PC-3 (cell line): ENCODE data around the gene L3MBTL4. TPM values are rescaled to one million over a fixed set of nuclear protein-coding genes. Genes with fewer than 3 reads are reported as not detected.

ENCODE experiments used
- ATAC-seq: fragments of 200-7000 bp; cut with Tn5 transposase; 2 replicates; pipeline ENCODE4 v1.9.1; 2020; ENCODE audit warnings: mild to moderate bottlenecking, moderate library complexity
- BruUV-seq: library from RNA; stranded (reverse); fragments of 400-500 nt; replicated peaks from 2 replicates; lab custom pipeline; 2021; lab: Mats Ljungman, UMichigan
- CTCF ChIA-PET: fragments of 300-600 bp; sonication (Branson Sonifier 250); formaldehyde crosslinking; loops from one replicate; lab custom pipeline; 2022; ENCODE audit warnings: antibody characterized with exemption; lab: Charles Lee
- POLR2A ChIA-PET: fragments of 300-600 bp; sonication (Branson Sonifier 250); formaldehyde crosslinking; loops from one replicate; lab custom pipeline; 2022; ENCODE audit warnings: antibody characterized with exemption; ENCODE audit not compliant: unreplicated experiment; lab: Charles Lee
- DNase-seq: peaks from one replicate; pipeline ENCODE4 v3.0.0-alpha.2; 2015
- H2AFZ ChIP-seq: fragments of 300-600 bp; sonication (generic); 2 replicates; pipeline ENCODE4 v1.6.0; 2016; ENCODE audit warnings: antibody characterized with exemption, low read length
- H3F3A ChIP-seq: fragments of 300-600 bp; sonication (generic); one replicate; pipeline ENCODE4 v1.6.0; 2017; ENCODE audit warnings: antibody characterized with exemption, low read length, control low read depth, mild to moderate bottlenecking; ENCODE audit not compliant: unreplicated experiment
- H3K27ac ChIP-seq: fragments of 300-600 bp; sonication (generic); 2 replicates; pipeline ENCODE4 v1.5.1; 2016; ENCODE audit warnings: mild to moderate bottlenecking, low read length
- H3K27me3 ChIP-seq: fragments of 300-600 bp; sonication (generic); 2 replicates; pipeline ENCODE4 v1.6.1; 2016; ENCODE audit warnings: low read length, mixed read lengths
- H3K36me3 ChIP-seq: fragments of 300-600 bp; sonication (generic); 2 replicates; pipeline ENCODE4 v1.6.1; 2016; ENCODE audit warnings: low read depth, mixed run types, low read length, mixed read lengths
- H3K4me1 ChIP-seq: fragments of 300-600 bp; sonication (generic); 2 replicates; pipeline ENCODE4 v1.5.1; 2016; ENCODE audit warnings: low read length; ENCODE audit not compliant: insufficient read depth
- H3K4me2 ChIP-seq: fragments of 300-600 bp; sonication (generic); 2 replicates; pipeline ENCODE4 v1.6.0; 2016; ENCODE audit warnings: low read length
- H3K4me3 ChIP-seq: fragments of 300-600 bp; sonication (generic); 2 replicates; pipeline ENCODE4 v1.5.1; 2016; ENCODE audit warnings: mild to moderate bottlenecking, low read length, mixed read lengths
- H3K79me2 ChIP-seq: fragments of 300-600 bp; sonication (generic); 2 replicates; pipeline ENCODE4 v1.6.1; 2017; ENCODE audit warnings: low read length, mixed read lengths
- H3K9ac ChIP-seq: fragments of 300-600 bp; sonication (generic); 2 replicates; pipeline ENCODE4 v1.6.0; 2016; ENCODE audit warnings: mild to moderate bottlenecking, low read length
- H3K9me2 ChIP-seq: fragments of 300-600 bp; sonication (generic); replicated peaks from 2 replicates; pipeline ENCODE4 v1.6.1; 2016; ENCODE audit warnings: mixed run types, low read length, mixed read lengths
- H3K9me3 ChIP-seq: fragments of 300-600 bp; sonication (generic); 2 replicates; pipeline ENCODE4 v1.6.1; 2016; ENCODE audit warnings: low read length, mixed read lengths
- H4K20me1 ChIP-seq: fragments of 300-600 bp; sonication (generic); 2 replicates; pipeline ENCODE4 v1.6.1; 2016; ENCODE audit warnings: low read length, mixed read lengths
- EZH2 ChIP-seq: fragments of 300-600 bp; sonication (generic); IDR thresholded peaks from one replicate; pipeline ENCODE4 v1.6.1; 2017; ENCODE audit warnings: antibody characterized with exemption, mild to moderate bottlenecking, low read length; ENCODE audit not compliant: unreplicated experiment
- EZH2phosphoT487 ChIP-seq: fragments of 300-600 bp; sonication (generic); IDR thresholded peaks from 2 replicates; pipeline ENCODE4 v1.6.1; 2018; ENCODE audit warnings: mild to moderate bottlenecking, antibody characterized with exemption, low read length, borderline replicate concordance
- intact Hi-C: fragments of 100-400 bp; cut with micrococcal nuclease; formaldehyde crosslinking; loops from 2 replicates; pipeline ENCODE4 v1.9.0; 2023
- total RNA-seq: library from RNA; depleted of rRNA; stranded (reverse); fragments of >200 nt; gene quantifications from 2 replicates; pipeline ENCODE4 v1.2.3, GENCODE V29; 2014
- TF ChIP-seq, protein P1 (sequence below): fragments of 300-600 bp; sonication (generic); conservative IDR thresholded peaks from 2 replicates; pipeline ENCODE4 v1.5.1; 2017; ENCODE audit warnings: antibody characterized with exemption, low read depth, mild to moderate bottlenecking, low read length

L3MBTL4 gene
- total RNA-seq, 1 experiment from 2014 or later: 0.47 TPM

DNA sequence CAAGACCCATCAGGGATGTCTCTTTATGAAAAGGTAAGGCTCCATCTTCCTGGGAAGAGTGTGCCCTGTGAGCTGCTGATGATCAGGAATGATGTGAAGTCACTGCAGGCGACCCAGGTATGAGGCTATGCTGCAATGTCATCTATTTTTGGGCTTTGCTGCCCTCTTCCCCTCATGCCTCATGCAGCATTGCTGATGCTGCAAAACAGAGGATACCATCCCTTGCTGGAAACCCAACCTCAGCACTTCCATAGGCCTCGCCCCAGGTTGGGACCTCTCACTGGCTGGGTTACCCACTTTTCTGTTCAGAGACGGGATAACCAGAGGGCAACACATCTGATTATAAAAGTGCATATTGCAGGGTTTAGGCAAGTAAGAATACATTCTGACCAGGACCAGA, 255.8 kb downstream of the L3MBTL4 start:
- no peak overlapping the region for H3K4me3 ChIP-seq
- no peaks in the 10 kb centered on the region for H3K4me1 ChIP-seq
- no peak overlapping the region for H3K27ac ChIP-seq
- no TSS peak for BruUV-seq
- intact Hi-C loops: no loop called here
- no peak overlapping the region for H3K4me2 ChIP-seq
- no peak overlapping the region for H3K9ac ChIP-seq
- CTCF ChIA-PET: no interaction called here
- no peak overlapping the region for H2AFZ ChIP-seq
- no peaks in the 10 kb centered on the region for H3F3A ChIP-seq
- H4K20me1 ChIP-seq: no peaks in the 10 kb centered on the region
- POLR2A ChIA-PET: no interaction called here
- no peaks in the 10 kb centered on the region for H3K9me3 ChIP-seq
- ATAC-seq: no peak
- no peaks in the 10 kb centered on the region for H3K79me2 ChIP-seq
- no peaks in the 10 kb centered on the region for H3K9me2 ChIP-seq
- DNase-seq: no peak
- H3K36me3 ChIP-seq: no peaks in the 10 kb centered on the region
- no peaks in the 10 kb centered on the region for H3K27me3 ChIP-seq
- TF ChIP-seq EZH2phosphoT487: no peak
- TF ChIP-seq EZH2: no peak
- TF ChIP-seq, protein P1, sequence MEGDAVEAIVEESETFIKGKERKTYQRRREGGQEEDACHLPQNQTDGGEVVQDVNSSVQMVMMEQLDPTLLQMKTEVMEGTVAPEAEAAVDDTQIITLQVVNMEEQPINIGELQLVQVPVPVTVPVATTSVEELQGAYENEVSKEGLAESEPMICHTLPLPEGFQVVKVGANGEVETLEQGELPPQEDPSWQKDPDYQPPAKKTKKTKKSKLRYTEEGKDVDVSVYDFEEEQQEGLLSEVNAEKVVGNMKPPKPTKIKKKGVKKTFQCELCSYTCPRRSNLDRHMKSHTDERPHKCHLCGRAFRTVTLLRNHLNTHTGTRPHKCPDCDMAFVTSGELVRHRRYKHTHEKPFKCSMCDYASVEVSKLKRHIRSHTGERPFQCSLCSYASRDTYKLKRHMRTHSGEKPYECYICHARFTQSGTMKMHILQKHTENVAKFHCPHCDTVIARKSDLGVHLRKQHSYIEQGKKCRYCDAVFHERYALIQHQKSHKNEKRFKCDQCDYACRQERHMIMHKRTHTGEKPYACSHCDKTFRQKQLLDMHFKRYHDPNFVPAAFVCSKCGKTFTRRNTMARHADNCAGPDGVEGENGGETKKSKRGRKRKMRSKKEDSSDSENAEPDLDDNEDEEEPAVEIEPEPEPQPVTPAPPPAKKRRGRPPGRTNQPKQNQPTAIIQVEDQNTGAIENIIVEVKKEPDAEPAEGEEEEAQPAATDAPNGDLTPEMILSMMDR: no peak

DNA sequence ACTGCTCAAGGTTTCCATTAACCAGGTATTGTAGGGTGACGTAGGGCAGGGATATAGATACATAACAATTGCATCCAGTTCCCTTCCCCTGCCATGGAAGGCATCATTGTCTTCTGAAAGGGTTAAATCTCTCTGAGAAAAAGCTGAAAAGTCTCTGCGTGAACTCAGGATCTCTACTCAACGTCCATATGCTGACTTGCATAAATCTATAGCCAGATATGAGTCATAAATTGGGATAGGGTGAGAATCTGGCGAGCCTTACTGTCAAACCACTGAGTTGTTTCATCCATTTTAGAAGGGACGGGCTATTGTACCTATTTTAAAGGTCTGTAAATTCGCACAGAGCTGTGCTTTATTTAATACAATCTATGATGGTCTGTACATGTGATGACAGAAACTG, 258.3 kb downstream of the L3MBTL4 start:
- no TSS peak for BruUV-seq
- no peaks in the 10 kb centered on the region for H3K9me2 ChIP-seq
- H3K27ac ChIP-seq: no peak overlapping the region
- no peak for TF ChIP-seq EZH2
- TF ChIP-seq EZH2phosphoT487: no peak
- TF ChIP-seq, protein P1: no peak
- H3K9ac ChIP-seq: no peak overlapping the region
- intact Hi-C loops: no loop called here
- H2AFZ ChIP-seq: no peak overlapping the region
- CTCF ChIA-PET: no interaction called here
- no peaks in the 10 kb centered on the region for H3K79me2 ChIP-seq
- POLR2A ChIA-PET: no interaction called here
- DNase-seq: no peak
- H3K4me3 ChIP-seq: no peak overlapping the region
- H4K20me1 ChIP-seq: no peaks in the 10 kb centered on the region
- no peaks in the 10 kb centered on the region for H3K4me1 ChIP-seq
- no peaks in the 10 kb centered on the region for H3K9me3 ChIP-seq
- H3K4me2 ChIP-seq: no peak overlapping the region
- no peaks in the 10 kb centered on the region for H3F3A ChIP-seq
- H3K27me3 ChIP-seq: no peaks in the 10 kb centered on the region
- H3K36me3 ChIP-seq: no peaks in the 10 kb centered on the region
- no peak for ATAC-seq

DNA sequence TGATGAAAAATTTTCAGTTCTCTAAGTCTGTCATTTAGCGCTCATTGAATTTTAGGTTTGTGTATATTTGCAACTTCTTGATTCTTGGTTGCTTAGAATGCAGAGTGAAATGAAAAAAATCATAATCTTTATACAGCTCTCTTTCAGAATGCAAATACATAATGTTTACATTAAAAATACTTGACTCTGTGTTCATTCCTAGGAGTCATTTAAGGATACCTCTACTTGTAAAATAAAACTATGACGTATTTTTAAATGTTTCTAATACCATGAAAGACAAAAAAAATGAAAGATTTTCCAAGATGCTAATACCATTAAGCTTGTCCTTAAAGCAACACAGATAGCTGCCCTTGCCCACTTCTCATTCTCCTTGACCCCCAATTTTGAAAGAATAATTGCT, 259.0 kb downstream of the L3MBTL4 start:
- Histone ChIP-seq H3K9ac (no peak overlapping the region), H3K36me3 (no peaks in the 10 kb centered on the region), H2AFZ (no peak overlapping the region), H3K27ac (no peak overlapping the region), H3K4me1 (no peaks in the 10 kb centered on the region), H3K79me2 (no peaks in the 10 kb centered on the region), H3K4me2 (no peak overlapping the region), H3K9me2 (no peaks in the 10 kb centered on the region), H4K20me1 (no peaks in the 10 kb centered on the region), H3K4me3 (no peak overlapping the region), H3K27me3 (no peaks in the 10 kb centered on the region), H3F3A (no peaks in the 10 kb centered on the region), H3K9me3 (no peaks in the 10 kb centered on the region)
- DNase-seq (no peak), ATAC-seq (no peak)
- intact Hi-C loops: no loop called here
- BruUV-seq: no TSS peak
- TF ChIP-seq, protein P1: no peak
- TF ChIP-seq EZH2: no peak
- TF ChIP-seq EZH2phosphoT487: no peak
- CTCF ChIA-PET: no interaction called here
- POLR2A ChIA-PET: no interaction called here
